ENCODE measurements around the gene RNPC3. TPM values are rescaled to one million over a fixed set of nuclear protein-coding genes. Genes with fewer than 3 reads are reported as not detected.
"Not testable (repeated sequence)": the region's sequence is repeated elsewhere in the genome, so short reads cannot be mapped to it uniquely, and the experiment has no call there.

RNPC3 gene
- total RNA-seq, 1 donor from 2014 or later: 18.9 TPM

DNA sequence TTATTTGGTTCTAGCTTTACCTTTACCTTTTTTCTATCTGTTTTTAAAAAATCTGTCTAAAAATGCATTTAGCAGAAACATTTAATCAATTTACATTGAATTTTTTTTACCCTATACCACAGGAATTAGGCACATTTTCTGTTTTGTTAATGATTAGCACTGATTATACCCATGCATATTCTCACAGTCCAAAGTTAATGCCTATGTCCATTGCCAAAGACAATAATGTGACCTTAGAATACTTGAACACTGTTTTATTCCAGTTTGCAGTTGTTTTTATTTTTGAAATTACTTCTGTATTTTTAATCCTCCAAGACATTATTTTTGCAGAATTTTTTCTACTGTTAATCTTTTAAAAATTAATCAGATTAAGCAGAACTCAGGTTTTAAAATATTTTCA, 34.9 kb downstream of the RNPC3 start:
- no peak overlapping the region for H3K4me3 Mint-ChIP-seq
- H3K4me1 Mint-ChIP-seq: no peaks in the 10 kb centered on the region
- no peak overlapping the region for H3K27ac Mint-ChIP-seq (ENCODE audit: unreplicated experiment)
- no peak for DNase-seq (ENCODE audit: low read depth, low spot score)
- H3K9me3 Mint-ChIP-seq: no peaks in the 10 kb centered on the region
- H3K36me3 Mint-ChIP-seq (ENCODE audit: low read depth): peaks cover 7% of the 10 kb centered on the region
- no peaks in the 10 kb centered on the region for H3K27me3 Mint-ChIP-seq (ENCODE audit: low read depth)
- TF ChIP-seq, protein P1, sequence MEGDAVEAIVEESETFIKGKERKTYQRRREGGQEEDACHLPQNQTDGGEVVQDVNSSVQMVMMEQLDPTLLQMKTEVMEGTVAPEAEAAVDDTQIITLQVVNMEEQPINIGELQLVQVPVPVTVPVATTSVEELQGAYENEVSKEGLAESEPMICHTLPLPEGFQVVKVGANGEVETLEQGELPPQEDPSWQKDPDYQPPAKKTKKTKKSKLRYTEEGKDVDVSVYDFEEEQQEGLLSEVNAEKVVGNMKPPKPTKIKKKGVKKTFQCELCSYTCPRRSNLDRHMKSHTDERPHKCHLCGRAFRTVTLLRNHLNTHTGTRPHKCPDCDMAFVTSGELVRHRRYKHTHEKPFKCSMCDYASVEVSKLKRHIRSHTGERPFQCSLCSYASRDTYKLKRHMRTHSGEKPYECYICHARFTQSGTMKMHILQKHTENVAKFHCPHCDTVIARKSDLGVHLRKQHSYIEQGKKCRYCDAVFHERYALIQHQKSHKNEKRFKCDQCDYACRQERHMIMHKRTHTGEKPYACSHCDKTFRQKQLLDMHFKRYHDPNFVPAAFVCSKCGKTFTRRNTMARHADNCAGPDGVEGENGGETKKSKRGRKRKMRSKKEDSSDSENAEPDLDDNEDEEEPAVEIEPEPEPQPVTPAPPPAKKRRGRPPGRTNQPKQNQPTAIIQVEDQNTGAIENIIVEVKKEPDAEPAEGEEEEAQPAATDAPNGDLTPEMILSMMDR (conservative IDR thresholded peaks at IDR 0.05): no peak

DNA sequence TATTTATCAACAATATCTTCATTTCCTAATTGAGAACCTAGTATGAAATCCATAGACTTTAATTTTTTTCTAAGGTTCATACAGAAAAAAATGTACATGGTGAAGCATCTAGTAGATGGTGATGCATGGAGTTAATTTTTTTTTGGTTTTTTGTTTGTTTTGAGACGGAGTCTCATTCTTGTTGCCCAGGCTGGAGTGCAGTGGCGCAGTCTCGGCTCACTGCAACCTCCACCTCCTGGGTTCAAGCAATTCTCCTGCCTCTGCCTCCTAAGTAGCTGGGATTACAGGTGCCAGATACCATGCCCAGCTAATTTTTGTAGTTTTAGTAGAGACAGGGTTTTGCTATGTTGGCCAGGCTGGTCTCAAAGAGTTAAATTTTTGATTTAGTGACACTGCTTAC, 35.6 kb downstream of the RNPC3 start:
- not testable (repeated sequence) for H3K4me1 Mint-ChIP-seq; H3K27ac Mint-ChIP-seq (ENCODE audit: unreplicated experiment); DNase-seq (ENCODE audit: low read depth, low spot score); H3K4me3 Mint-ChIP-seq; H3K9me3 Mint-ChIP-seq; H3K27me3 Mint-ChIP-seq (ENCODE audit: low read depth); H3K36me3 Mint-ChIP-seq (ENCODE audit: low read depth)

DNA sequence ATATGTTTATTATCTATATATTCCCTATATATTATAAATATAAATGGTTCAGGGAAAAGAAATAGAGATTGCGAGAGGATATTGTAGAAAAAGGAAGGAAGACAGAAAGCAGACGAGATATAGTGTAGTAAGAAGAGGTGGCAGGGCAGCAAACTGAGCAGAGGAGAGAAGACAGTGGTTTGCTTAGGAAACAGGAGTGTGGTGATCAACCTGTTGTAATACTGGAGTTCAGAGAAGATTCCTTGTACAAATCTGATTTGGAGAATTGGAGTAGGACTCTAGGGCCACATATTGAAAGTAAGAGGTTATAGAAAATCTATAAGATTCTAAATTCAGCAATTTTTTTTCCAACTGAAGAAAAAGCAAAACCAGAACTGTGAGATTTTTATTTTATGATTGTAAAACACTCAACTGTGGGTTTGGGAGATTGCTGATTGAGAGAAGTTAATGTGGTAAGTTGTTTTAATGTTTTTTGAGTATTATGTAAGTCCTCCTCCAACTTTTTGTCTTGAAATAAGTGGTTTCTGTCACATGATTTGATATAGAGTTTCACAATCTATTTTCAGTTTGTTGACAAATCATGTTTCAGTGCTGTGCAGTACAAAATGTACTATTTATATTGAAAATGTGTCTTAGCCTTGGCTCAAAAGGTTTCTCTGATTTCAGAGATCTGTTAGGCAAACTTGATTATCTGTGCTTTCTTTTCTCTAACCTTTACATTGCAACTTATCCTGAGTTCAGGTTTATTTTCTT, 36.3 kb downstream of the RNPC3 start:
- Mint-ChIP-seq H3K36me3 (ENCODE audit: low read depth) (peaks cover 2% of the 10 kb centered on the region), H3K4me1 (no peaks in the 10 kb centered on the region), H3K27me3 (ENCODE audit: low read depth) (no peaks in the 10 kb centered on the region), H3K4me3 (no peak overlapping the region), H3K27ac (ENCODE audit: unreplicated experiment) (no peak overlapping the region), H3K9me3 (no peaks in the 10 kb centered on the region)
- no peak for DNase-seq (ENCODE audit: low read depth, low spot score)
- TF ChIP-seq, protein P1 (conservative IDR thresholded peaks at IDR 0.05): no peak

DNA sequence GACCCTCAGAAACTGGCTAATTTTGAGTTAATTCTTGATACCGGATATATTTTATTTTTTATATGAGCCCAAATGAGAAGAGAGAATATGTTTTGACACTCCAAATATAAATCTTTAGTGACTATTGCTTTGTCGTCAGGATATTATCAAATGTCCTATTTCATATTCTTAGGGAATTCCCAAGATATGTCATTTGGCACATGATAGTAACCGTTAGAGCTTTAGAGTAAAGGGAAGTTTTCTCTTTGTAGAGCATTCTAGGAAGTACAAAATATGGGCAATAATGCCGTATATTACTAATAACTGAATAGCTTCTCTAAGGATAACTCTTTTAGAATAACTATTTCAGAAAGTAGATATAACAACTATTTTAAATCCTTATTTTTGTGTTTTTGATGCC, 37.6 kb downstream of the RNPC3 start:
- Mint-ChIP-seq H3K9me3 (no peaks in the 10 kb centered on the region), H3K27ac (ENCODE audit: unreplicated experiment) (no peak overlapping the region), H3K4me3 (no peak overlapping the region), H3K36me3 (ENCODE audit: low read depth) (no peaks in the 10 kb centered on the region), H3K27me3 (ENCODE audit: low read depth) (no peaks in the 10 kb centered on the region), H3K4me1 (no peaks in the 10 kb centered on the region)
- TF ChIP-seq, protein P1 (conservative IDR thresholded peaks at IDR 0.05): no peak
- DNase-seq (ENCODE audit: low read depth, low spot score): no peak

DNA sequence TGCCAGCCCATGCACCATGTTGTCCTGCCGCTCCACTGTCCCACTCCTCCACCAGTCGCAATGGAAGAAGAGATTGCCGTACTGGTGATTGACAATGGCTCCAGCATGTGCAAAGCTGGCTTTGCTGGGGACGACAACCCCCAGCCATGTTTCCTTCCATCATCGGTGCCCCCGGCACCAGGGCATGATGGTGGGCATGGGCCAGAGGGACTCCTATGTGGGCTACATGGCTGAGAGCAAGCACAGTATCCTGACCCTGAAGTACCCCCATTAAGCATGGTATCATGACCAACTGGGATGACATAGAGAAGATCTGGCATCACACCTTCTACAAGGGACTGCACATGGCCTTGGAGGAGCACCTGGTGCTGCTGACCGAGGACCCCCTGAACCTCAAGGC, 44.0 kb downstream of the RNPC3 start:
- Mint-ChIP-seq H3K27ac (ENCODE audit: unreplicated experiment) (no peak overlapping the region), H3K9me3 (peaks cover 3% of the 10 kb centered on the region), H3K4me1 (no peaks in the 10 kb centered on the region), H3K36me3 (ENCODE audit: low read depth) (no peaks in the 10 kb centered on the region), H3K4me3 (no peak overlapping the region), H3K27me3 (ENCODE audit: low read depth) (no peaks in the 10 kb centered on the region)
- TF ChIP-seq, protein P1 (conservative IDR thresholded peaks at IDR 0.05): no peak
- no peak for DNase-seq (ENCODE audit: low read depth, low spot score)

DNA sequence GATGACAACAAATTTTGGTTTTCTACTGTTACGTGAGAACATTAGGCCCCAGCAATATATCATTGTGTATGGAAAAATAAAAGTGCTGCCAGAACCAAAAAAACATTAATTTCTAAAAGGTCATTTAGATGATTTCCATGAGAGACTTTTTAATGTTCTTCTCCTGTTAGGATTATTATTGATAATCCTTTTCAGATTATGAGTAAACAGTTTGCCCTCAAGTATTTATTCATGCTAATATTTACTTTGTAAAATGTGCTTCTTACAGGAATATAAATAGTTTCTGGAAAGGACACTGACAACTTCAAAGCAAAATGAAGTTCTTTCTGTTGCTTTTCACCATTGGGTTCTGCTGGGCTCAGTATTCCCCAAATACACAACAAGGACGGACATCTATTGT, 45.8 kb downstream of the RNPC3 start, which contains the start of gene AMY2B:
TSS of gene AMY2B (plus strand) at position 301 of the 400 bp plus-strand sequence. CDS start at position 315, 14 bp downstream.
- not testable (repeated sequence) for H3K36me3 Mint-ChIP-seq (ENCODE audit: low read depth); H3K9me3 Mint-ChIP-seq; DNase-seq (ENCODE audit: low read depth, low spot score); H3K27me3 Mint-ChIP-seq (ENCODE audit: low read depth); H3K4me3 Mint-ChIP-seq; H3K27ac Mint-ChIP-seq (ENCODE audit: unreplicated experiment); H3K4me1 Mint-ChIP-seq

All from neural crest cell (in vitro differentiated cells).